OCI-M1 (cell line): ENCODE measurements around the gene RBM19.
"Not testable (repeated sequence)": the region's sequence is repeated elsewhere in the genome, so short reads cannot be mapped to it uniquely, and the experiment has no call there.

Source experiments
- DNase-seq: peaks from one replicate; lab custom pipeline; 2025; lab: John Stamatoyannopoulos, UW

The RBM19 gene

GRCh38 chr12:113831476-113831875 lies 134.6 kb downstream of the RBM19 start:
- no peak for DNase-seq

DNA sequence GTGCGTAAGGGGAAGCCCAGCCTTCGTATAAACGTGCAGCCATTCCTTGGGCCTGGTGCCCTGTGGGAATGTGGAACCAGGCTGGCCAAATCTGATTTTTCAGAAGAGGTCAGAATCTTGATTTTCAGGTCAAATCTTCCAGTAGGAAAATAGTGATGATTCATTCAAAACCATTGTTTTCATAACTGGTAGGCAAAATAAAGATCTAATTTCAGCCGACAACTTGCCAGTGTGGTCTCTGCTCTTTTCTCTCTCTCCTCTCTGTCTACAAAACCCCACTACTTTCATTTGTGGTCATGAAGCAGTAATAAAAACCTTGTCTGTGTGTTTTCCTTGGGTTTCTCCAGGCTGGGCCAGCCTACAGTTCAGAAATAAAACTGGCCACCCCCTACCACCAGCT lies 135.1 kb downstream of the RBM19 start:
- no peak for DNase-seq

DNA sequence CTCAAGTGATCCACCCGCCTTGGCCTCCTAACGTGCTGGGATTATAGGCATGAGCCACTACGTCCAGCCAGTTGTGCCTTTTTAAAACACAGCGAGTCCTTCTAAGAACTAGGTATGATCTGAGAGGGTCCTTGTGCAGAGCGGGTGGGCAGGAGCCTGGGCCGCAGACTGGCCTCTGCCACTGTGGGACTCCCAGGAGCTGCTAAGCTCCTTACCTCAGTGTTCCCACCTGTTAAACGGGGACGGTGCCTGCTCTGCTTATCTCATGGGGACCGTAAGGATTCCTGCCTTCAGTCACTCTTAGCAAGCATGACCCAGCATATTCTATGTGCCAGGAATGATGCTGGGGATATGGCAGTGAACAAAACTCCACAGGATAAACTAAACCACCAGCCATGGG lies 136.9 kb downstream of the RBM19 start:
- no peak for DNase-seq

GRCh38 chr12:113827539-113828114 lies 138.5 kb downstream of the RBM19 start:
- DNase-seq = no peak

GRCh38 chr12:113826805-113827538 lies 139.2 kb downstream of the RBM19 start:
- DNase-seq = no peak

- DNase-seq = no peak
Measured at GRCh38 chr12:113825705-113826104, 140.4 kb downstream of the RBM19 start.

DNA sequence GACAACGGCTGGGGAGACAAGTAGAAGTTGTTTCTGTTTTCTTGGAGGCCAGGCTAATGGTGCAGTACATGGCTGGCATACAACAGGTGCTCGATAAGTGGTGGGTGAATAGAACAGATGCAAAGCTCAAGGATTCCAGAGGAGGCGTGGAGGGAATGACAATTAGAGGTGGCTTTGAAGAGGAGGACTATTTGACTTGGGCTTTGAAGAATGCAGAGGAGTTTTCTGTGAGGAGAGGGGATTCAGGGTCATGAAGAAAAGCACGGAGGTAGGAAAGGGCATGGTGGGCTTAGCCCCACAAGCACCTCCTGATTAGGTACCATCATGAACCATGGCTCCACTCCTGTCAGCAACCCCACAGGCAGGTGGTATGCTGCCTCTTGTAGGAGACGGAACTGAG lies 142.3 kb downstream of the RBM19 start:
- DNase-seq = no peak

DNA sequence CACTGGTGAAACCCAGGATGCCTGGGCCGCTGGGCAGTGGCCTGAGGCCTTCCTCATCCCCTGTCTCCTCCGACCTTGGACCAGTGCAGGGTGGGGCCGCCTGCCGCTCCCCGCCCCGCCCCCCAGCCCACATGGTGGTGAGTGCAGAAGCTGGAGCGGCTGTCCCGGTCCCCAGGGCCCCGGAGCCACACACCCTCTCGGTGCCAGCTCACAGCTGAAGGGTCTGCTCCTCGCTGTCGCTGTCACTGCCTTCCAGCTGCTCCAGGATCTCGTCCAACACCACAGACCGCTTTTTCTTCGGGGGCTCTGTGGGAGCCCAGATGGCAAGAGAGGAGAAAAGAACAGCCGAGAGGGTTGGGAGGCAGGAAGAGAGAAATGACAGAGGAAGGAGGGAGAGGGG lies 143.1 kb downstream of the RBM19 start:
- no peak for DNase-seq

DNA sequence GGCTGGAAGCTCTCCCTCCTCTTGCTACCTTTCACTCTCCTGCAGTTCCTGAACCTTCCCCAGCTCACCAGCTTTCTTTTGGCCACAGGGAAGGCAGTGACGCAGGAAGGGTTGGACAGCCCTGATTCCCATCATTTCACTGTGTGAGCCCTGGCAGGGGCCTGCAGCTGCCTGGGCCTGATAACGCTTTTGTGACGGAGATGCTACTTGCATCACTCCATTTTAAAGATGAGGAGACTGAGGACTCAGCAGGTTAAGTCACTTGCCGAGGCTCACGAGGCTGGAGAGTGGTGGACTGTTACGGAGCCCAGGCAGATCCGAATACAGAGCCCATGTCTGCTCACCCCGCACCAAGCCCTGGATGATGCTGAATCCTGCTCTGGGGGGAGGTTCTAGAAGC lies 145.3 kb downstream of the RBM19 start:
- DNase-seq = no peak

DNA sequence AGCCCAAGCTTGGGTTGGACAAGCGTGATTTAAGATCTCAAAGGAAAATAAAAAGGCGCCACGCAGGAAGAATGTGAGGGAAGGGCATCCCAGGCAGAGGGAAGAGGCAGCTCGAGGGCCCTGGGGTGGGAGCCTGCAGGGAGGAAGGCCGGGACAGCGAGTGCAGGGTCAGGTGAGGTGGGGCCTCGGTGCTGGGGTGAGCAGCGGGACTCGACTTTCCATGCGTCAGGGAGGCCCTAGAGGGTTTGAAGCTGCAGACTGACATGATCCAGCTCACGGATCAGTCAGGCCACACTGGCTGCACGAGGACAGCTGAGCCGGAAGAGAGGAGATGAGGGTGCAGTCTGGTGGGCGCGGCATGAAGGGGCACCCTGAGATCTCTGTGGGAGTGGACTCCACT lies 145.8 kb downstream of the RBM19 start:
- DNase-seq = no peak

- no peak for DNase-seq
Measured at GRCh38 chr12:113819495-113819894, 146.6 kb downstream of the RBM19 start.

GRCh38 chr12:113818833-113819232 lies 147.3 kb downstream of the RBM19 start:
- peak; percentile 43 for DNase-seq

DNA sequence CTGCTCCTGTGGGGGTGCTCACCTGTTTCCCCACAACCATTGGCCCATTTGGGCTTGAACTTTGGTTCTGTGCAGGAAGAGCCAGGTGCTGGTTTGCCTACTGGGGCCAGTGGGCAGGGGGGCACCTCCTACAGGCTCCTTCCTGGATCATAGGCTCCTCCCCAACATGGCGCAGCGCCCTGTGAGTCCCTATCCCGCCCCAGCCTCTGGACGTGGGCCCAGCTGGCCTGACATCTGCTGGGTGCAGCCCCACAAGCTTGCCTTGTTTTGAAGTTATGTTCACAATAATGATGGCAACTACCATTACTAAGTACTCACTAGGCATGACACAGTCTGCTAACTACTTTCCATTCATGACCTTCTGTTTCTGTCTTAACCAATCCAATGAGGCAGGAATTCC lies 147.8 kb downstream of the RBM19 start:
- DNase-seq = no peak

DNA sequence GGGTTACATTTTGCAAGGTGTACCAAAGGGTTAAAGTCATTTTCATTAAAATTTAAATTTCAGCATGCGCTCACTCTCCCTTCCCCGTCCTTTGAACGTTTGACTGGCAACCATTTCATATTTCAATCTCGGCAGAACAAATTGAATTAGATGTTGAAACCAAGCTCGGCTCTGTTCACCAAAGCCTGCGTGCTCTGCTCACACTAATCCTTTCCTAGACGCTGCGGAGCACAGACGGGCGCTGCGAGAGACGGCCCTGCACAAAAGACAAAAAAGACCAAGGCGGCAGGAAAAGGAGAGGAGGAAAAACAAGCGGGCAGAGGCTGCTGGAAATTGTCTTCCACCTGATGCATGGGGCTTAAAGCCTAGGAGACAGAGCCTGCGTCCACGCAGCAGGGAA lies 149.3 kb downstream of the RBM19 start:
- DNase-seq = no peak

DNA sequence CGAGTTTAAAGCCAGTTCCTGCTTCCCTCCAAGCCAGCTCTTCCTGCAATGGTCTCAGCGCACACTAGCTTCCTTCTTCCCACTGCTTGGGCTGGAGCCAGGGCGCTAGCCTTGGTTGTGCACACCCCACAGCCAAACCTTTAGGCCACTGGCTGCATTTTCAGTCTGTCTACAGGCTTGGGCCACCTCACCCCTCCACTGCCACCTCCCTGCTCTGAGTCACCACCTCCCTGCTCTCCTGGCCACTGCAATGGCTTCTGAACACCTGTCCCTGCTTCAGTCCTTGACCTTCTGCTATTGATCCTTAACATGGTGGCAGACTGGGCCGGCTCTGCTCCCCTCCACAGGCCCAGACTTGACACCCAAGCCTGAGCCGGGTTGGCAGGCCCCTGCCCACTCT lies 151.1 kb downstream of the RBM19 start:
- no peak for DNase-seq

GRCh38 chr12:113813229-113813541 lies 152.9 kb downstream of the RBM19 start:
- no peak for DNase-seq

- no peak for DNase-seq
Measured at GRCh38 chr12:113812411-113813228, 153.5 kb downstream of the RBM19 start.

GRCh38 chr12:113809462-113810220 lies 156.5 kb downstream of the RBM19 start:
- not testable (repeated sequence) for DNase-seq

- DNase-seq = no peak
Measured at GRCh38 chr12:113808095-113808951, 157.8 kb downstream of the RBM19 start.

GRCh38 chr12:113805673-113806072 lies 160.5 kb downstream of the RBM19 start:
- no peak for DNase-seq

DNA sequence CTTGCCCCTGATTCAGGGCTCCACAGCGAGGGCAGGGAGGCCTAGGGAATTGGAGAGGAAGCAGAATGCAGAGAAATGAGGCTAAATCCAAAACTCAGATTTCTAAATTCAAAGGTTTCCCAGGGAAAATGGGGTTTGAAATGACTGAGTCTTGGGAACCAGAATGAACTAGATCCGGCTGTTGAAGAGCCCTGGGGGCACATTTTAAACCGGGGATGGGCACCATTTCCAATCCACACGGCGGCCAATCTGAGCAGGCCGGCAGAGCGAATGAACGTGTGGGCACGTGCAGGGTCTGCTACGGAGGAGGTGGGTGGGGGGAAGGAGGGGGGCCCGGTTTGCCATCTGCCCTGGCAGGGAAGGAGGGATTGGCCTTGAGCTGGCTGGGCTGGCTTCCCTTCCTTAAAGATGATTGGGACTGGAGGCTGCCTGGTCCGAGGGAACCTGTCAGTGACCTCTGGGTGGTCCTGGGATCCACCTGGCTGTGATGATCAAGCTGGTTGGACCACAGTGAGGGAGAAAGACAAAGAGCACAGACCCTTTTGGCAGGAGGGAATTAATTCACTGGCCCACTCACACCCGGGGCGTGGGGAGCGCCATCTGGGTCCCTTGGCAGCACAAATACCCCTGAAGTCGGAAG lies 161.0 kb downstream of the RBM19 start:
- DNase-seq = no peak
